ENCODE results near the gene FADS3. TPM values are rescaled to one million over a fixed set of nuclear protein-coding genes. Genes with fewer than 3 reads are reported as not detected.
"Not testable (repeated sequence)": the region's sequence is repeated elsewhere in the genome, so short reads cannot be mapped to it uniquely, and the experiment has no call there.

FADS3 gene
- total and polyA plus RNA-seq, 2 of the 13 experiments (the other 11 are each of a cell fraction or from before 2014, with no cell fraction given) = 13.4 to 23.2 TPM

DNA sequence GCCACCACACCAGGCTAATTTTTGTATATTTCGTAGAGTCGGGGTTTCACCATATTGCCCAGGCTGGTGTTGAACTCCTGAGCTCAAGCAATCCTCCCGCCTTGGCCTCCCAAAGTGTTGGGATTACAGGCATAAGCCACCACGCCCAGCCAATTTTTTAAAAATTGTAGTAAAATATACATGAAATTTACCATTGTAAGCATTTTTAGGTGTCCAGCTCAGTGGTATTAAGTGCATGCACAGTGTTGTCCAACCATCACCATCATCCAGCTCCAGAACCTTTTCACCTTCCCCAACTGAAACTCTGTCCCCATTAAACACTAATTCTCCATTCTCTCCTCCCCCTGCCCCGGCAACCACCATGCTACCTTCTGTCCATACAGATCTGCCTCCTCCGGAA lies 8.5 kb downstream of the FADS3 start:
- FAIRE-seq (no peak), ATAC-seq (no peak), DNase-seq (ENCODE audit: low spot score) (no peak)
- Histone ChIP-seq H3K4me2 (ENCODE audit: low read depth, low read length) (no peak overlapping the region), H3K27ac (ENCODE audit: extremely low read length, insufficient read depth, low read length) (no peak overlapping the region), H3K4me3 (replicated peaks in 1 of 3; ENCODE audit: insufficient read depth in 1 of 3, low read depth in 2 of 3, low read length in 3 of 3) (no peak overlapping the region), H3K27me3 (ENCODE audit: control insufficient read depth in 1 of 2, insufficient read depth in 2 of 2, low read length in 2 of 2) (no peaks in the 10 kb centered on the region), H4K20me1 (ENCODE audit: insufficient read depth, low read length) (no peaks in the 10 kb centered on the region), H3K4me1 (ENCODE audit: insufficient read depth, low read length) (no peaks in the 10 kb centered on the region), H2AFZ (ENCODE audit: low read length) (no peak overlapping the region), H3K9me3 (ENCODE audit: low read length) (no peaks in the 10 kb centered on the region), H3K9ac (ENCODE audit: insufficient read depth, low read depth, low read length) (no peak overlapping the region), H3K36me3 (replicated peaks in 1 of 2; ENCODE audit: control insufficient read depth in 1 of 2, insufficient read depth in 2 of 2, low read length in 2 of 2) (no peaks in the 10 kb centered on the region; a peak in 1 of 5 replicates), H3K79me2 (ENCODE audit: insufficient read depth, low read length) (no peaks in the 10 kb centered on the region)
- ChIA-PET POLR2A (no interaction called here), CTCF (ENCODE audit: low intra/inter-chr PET ratio, low total read pairs) (no interaction called here)
- WGBS (ENCODE audit: low lambda C conversion rate) = 78% methylated on average over 6 of the region's 6 CpGs
- intact Hi-C loops (cut with micrococcal nuclease; ENCODE audit: unreplicated experiment) = no loop called here
- TF ChIP-seq MAFK (conservative IDR thresholded peaks at IDR 0.05 in 1 of 2, IDR thresholded peaks at IDR 0.05 in 1 of 2; ENCODE audit: low read length in 2 of 2) (peak; percentile 19 to 36; a peak in 3 of 4 replicates), TFDP2 (CRISPR knock-in tag; IDR thresholded peaks at IDR 0.05) (no peak), MAFF (IDR thresholded peaks at IDR 0.05; ENCODE audit: low read depth, low read length) (peak; percentile 26), ZBTB7A (CRISPR knock-in tag; IDR thresholded peaks at IDR 0.05) (no peak), MED1 (CRISPR knock-in tag; IDR thresholded peaks at IDR 0.05) (no peak), STAT5B (CRISPR knock-in tag; IDR thresholded peaks at IDR 0.05) (no peak), ZNF20 (CRISPR knock-in tag; IDR thresholded peaks at IDR 0.05) (no peak), ZBTB21 (CRISPR knock-in tag; IDR thresholded peaks at IDR 0.05) (no peak), ZZZ3 (CRISPR knock-in tag; IDR thresholded peaks at IDR 0.05; ENCODE audit: borderline replicate concordance) (no peak)
- no TSS peak for BruUV-seq (replicated peaks)
- in situ Hi-C loops (cut with HindIII; ENCODE audit: extremely low pct_ligation_motif_present, low pct_unique_long_range_greater_than_20kb) = no loop called here

DNA sequence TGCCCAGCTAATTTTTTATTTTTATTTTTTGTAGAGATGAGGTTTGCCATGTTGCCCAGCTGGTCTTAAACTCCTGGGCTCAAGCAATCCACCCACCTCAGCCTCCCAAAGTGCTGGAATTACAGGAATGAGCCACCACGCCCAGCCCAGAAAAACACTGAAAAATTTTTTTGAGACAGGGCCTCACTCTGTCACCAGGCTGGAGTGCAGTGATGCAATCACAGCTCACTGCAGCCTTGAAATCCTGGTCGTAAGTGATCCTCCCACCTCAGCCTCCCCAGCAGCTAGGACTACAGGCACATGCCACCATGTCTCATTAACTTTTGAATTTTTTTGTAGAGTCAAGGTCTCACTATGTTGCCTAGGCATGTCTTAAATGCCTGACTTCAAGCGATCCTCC lies 9.1 kb downstream of the FADS3 start:
- H3K79me2 ChIP-seq (ENCODE audit: insufficient read depth, low read length); H3K4me2 ChIP-seq (ENCODE audit: low read depth, low read length); POLR2A ChIA-PET; in situ Hi-C loops (cut with HindIII; ENCODE audit: extremely low pct_ligation_motif_present, low pct_unique_long_range_greater_than_20kb); intact Hi-C loops (cut with micrococcal nuclease; ENCODE audit: unreplicated experiment); H3K27ac ChIP-seq (ENCODE audit: extremely low read length, insufficient read depth, low read length); FAIRE-seq; H3K36me3 ChIP-seq (replicated peaks in 1 of 2; ENCODE audit: control insufficient read depth in 1 of 2, insufficient read depth in 2 of 2, low read length in 2 of 2); H2AFZ ChIP-seq (ENCODE audit: low read length); H3K9ac ChIP-seq (ENCODE audit: insufficient read depth, low read depth, low read length); H3K4me3 ChIP-seq (replicated peaks in 1 of 3; ENCODE audit: insufficient read depth in 1 of 3, low read depth in 2 of 3, low read length in 3 of 3); H4K20me1 ChIP-seq (ENCODE audit: insufficient read depth, low read length); H3K9me3 ChIP-seq (ENCODE audit: low read length); CTCF ChIA-PET (ENCODE audit: low intra/inter-chr PET ratio, low total read pairs); DNase-seq (ENCODE audit: low spot score); H3K4me1 ChIP-seq (ENCODE audit: insufficient read depth, low read length); ATAC-seq; H3K27me3 ChIP-seq (ENCODE audit: control insufficient read depth in 1 of 2, insufficient read depth in 2 of 2, low read length in 2 of 2); BruUV-seq (replicated peaks); TF ChIP-seq ATF7 (CRISPR knock-in tag; IDR thresholded peaks at IDR 0.05): not testable (repeated sequence)
- TF ChIP-seq ATF7 (IDR thresholded peaks at IDR 0.05) (0 out of 2 replicates have a peak, but pooled peaks have one; percentile 11), ATF3 (CRISPR knock-in tag; IDR thresholded peaks at IDR 0.05) (0 out of 2 replicates have a peak, but pooled peaks have one; percentile 26), CEBPB (IDR thresholded peaks at IDR 0.05; ENCODE audit: borderline replicate concordance, low read depth, low read length) (peak; percentile 42; the same call in 1 of the 2 replicates)
- TF ChIP-seq, protein P1, sequence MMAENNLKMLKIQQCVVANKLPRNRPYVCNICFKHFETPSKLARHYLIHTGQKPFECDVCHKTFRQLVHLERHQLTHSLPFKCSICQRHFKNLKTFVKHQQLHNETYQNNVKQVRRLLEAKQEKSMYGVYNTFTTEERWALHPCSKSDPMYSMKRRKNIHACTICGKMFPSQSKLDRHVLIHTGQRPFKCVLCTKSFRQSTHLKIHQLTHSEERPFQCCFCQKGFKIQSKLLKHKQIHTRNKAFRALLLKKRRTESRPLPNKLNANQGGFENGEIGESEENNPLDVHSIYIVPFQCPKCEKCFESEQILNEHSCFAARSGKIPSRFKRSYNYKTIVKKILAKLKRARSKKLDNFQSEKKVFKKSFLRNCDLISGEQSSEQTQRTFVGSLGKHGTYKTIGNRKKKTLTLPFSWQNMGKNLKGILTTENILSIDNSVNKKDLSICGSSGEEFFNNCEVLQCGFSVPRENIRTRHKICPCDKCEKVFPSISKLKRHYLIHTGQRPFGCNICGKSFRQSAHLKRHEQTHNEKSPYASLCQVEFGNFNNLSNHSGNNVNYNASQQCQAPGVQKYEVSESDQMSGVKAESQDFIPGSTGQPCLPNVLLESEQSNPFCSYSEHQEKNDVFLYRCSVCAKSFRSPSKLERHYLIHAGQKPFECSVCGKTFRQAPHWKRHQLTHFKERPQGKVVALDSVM (CRISPR knock-in tag; IDR thresholded peaks at IDR 0.05) = peak; percentile 91
- 64% methylated on average over 3 of the region's 3 CpGs for WGBS (ENCODE audit: low lambda C conversion rate)
